Lower lobe of right lung (tissue), 2 donors: ENCODE results near the gene OPN1SW. TPM values are rescaled to one million over a fixed set of nuclear protein-coding genes. Genes with fewer than 3 reads are reported as not detected.

Experiments
- ATAC-seq, 2 donors: fragments of 200-7000 bp; cut with Tn5 transposase; one replicate each; pipeline ENCODE4 v1.9.1; 2020 to 2022; ENCODE audit warnings: mild to moderate bottlenecking in 2 of 2, moderate library complexity in 2 of 2
- DNase-seq: peaks from one replicate; pipeline ENCODE4 v3.0.0-alpha.2; 2020
- H3K27ac ChIP-seq: fragments of 200-600 bp; one replicate; pipeline ENCODE4 v1.8.0; 2022
- H3K27me3 ChIP-seq: fragments of 200-600 bp; one replicate; pipeline ENCODE4 v1.8.0; 2022; ENCODE audit warnings: low read depth
- H3K36me3 ChIP-seq: fragments of 200-600 bp; one replicate; pipeline ENCODE4 v1.8.0; 2022; ENCODE audit warnings: mild to moderate bottlenecking
- H3K4me1 ChIP-seq: fragments of 200-600 bp; one replicate; pipeline ENCODE4 v1.8.0; 2022
- H3K4me3 ChIP-seq: fragments of 200-600 bp; one replicate; pipeline ENCODE4 v1.8.0; 2022; ENCODE audit warnings: mild to moderate bottlenecking
- H3K9me3 ChIP-seq: fragments of 200-600 bp; one replicate; pipeline ENCODE4 v1.8.0; 2022
- CTCF ChIP-seq: fragments of 200-600 bp; IDR thresholded peaks from one replicate; pipeline ENCODE4 v1.8.0; 2022; ENCODE audit warnings: antibody characterized with exemption, mild to moderate bottlenecking
- intact Hi-C: fragments of 100-400 bp; cut with DNase I; formaldehyde crosslinking; loops from one replicate; pipeline ENCODE4 v1.11.0; 2022
- total RNA-seq: library from RNA; stranded (reverse); fragmentation: NEBNext Ultra II Directional; extraction: Animal tissue kit (Norgen Biotek cat#: 25700); gene quantifications from one replicate; pipeline ENCODE4 v1.2.1, GENCODE V29; 2021
- donor health status: DM: no; HTN: yes; CAD: no; lungs with severe emphysema.

Gene OPN1SW
- total RNA-seq, 1 donor from 2014 or later: not detected

- ATAC-seq (no peak), DNase-seq (no peak)
- TF ChIP-seq CTCF: no peak
Observed at GRCh38 chr7:128800567-128800966, 25.0 kb upstream of the OPN1SW start.

GRCh38 chr7:128799451-128799850 is 23.9 kb upstream of the OPN1SW start:
- H3K4me1 ChIP-seq: no peaks in the 10 kb centered on the region
- no peak for DNase-seq
- no peak for ATAC-seq

More at GRCh38 chr7:128800567-128800966, 25.0 kb upstream of the OPN1SW start:
- no peaks in the 10 kb centered on the region for H3K9me3 ChIP-seq
- no peak overlapping the region for H3K27ac ChIP-seq
- intact Hi-C loops: no loop called here
- H3K27me3 ChIP-seq: no peaks in the 10 kb centered on the region
- H3K4me3 ChIP-seq: no peak overlapping the region
- H3K36me3 ChIP-seq: no peaks in the 10 kb centered on the region
- no peaks in the 10 kb centered on the region for H3K4me1 ChIP-seq

GRCh38 chr7:128796327-128796726 is 20.7 kb upstream of the OPN1SW start:
- Histone ChIP-seq H3K27me3 (peaks cover 6% of the 10 kb centered on the region), H3K4me1 (peaks cover 14% of the 10 kb centered on the region), H3K9me3 (no peaks in the 10 kb centered on the region), H3K36me3 (no peaks in the 10 kb centered on the region), H3K4me3 (no peak overlapping the region), H3K27ac (no peak overlapping the region)
- intact Hi-C loops: no loop called here
- TF ChIP-seq CTCF: no peak
- ATAC-seq (no peak), DNase-seq (no peak)

More at GRCh38 chr7:128799451-128799850, 23.9 kb upstream of the OPN1SW start:
- Histone ChIP-seq H3K27ac (no peak overlapping the region), H3K36me3 (no peaks in the 10 kb centered on the region), H3K27me3 (no peaks in the 10 kb centered on the region), H3K9me3 (no peaks in the 10 kb centered on the region), H3K4me3 (no peak overlapping the region)
- TF ChIP-seq CTCF: no peak
- intact Hi-C loops: no loop called here

GRCh38 chr7:128795129-128795528 is 19.5 kb upstream of the OPN1SW start:
- Histone ChIP-seq H3K4me3 (no peak overlapping the region), H3K4me1 (peaks cover 14% of the 10 kb centered on the region), H3K9me3 (no peaks in the 10 kb centered on the region), H3K27me3 (peaks cover 6% of the 10 kb centered on the region), H3K36me3 (no peaks in the 10 kb centered on the region), H3K27ac (no peak overlapping the region)
- TF ChIP-seq CTCF: no peak
- intact Hi-C loops: no loop called here
- DNase-seq (no peak), ATAC-seq (no peak)

- Histone ChIP-seq H3K9me3 (no peaks in the 10 kb centered on the region), H3K36me3 (no peaks in the 10 kb centered on the region), H3K27ac (no peak overlapping the region), H3K4me1 (peaks cover 14% of the 10 kb centered on the region), H3K4me3 (no peak overlapping the region), H3K27me3 (peaks cover 6% of the 10 kb centered on the region)
- intact Hi-C loops: no loop called here
- DNase-seq (no peak), ATAC-seq (no peak)
- TF ChIP-seq CTCF: no peak
Observed at GRCh38 chr7:128794436-128794835, 18.8 kb upstream of the OPN1SW start.

GRCh38 chr7:128794020-128794419 is 18.4 kb upstream of the OPN1SW start:
- H3K4me3 ChIP-seq: no peak overlapping the region

More at GRCh38 chr7:128794020-128794419, 18.4 kb upstream of the OPN1SW start:
- H3K36me3 ChIP-seq: no peaks in the 10 kb centered on the region
- no peak overlapping the region for H3K27ac ChIP-seq
- intact Hi-C loops: no loop called here
- no peaks in the 10 kb centered on the region for H3K9me3 ChIP-seq
- H3K4me1 ChIP-seq: peaks cover 14% of the 10 kb centered on the region
- peaks cover 6% of the 10 kb centered on the region for H3K27me3 ChIP-seq
- DNase-seq: no peak
- no peak for TF ChIP-seq CTCF
- ATAC-seq: no peak
